HCT116 (cell line): ENCODE data around the gene ABHD17C.

Experiments
- JUND ChIP-seq: IDR thresholded peaks from 2 replicates; pipeline ENCODE4 v1.6.1; 2012
- RAD21 ChIP-seq: IDR thresholded peaks from 2 replicates; pipeline ENCODE4 v1.6.1; 2012; ENCODE audit warnings: low read depth, mild to moderate bottlenecking
- TF ChIP-seq, protein P1 (sequence below), 3 experiments: fragments of 200-600 bp in 1 of 3; sonication (generic) in 1 of 3; IDR thresholded peaks in 2 of 3; conservative IDR thresholded peaks in 1 of 3; 2 replicates each; pipeline ENCODE4 v1.5.1; 2012 to 2017; ENCODE audit warnings: low read depth in 2 of 3, low read length in 2 of 3, antibody characterized with exemption in 1 of 3, borderline replicate concordance in 1 of 3, control low read depth in 1 of 3, mild to moderate bottlenecking in 1 of 3, mixed read lengths in 1 of 3, mixed run types in 1 of 3, moderate library complexity in 1 of 3; ENCODE audit not compliant: insufficient read depth in 1 of 3

DNA sequence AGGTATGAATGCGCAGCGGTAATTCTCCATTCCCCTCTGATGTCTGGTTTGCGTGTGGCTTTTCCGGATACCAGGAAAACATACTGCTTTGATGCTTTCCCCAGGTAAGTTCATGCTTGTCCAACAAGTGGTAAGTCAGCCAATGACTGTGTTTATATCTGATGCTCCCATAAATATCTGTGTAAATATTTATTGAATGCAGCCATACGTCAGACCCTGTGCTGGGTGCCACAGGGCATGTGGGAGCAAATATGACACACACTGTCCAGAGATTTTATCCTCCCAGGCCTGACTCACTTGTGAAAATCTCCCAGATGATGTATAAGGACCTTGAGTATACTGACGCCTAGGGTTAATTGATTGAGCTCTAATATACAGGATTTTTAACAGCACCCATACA lies 54.5 kb downstream of the ABHD17C start:
- TF ChIP-seq, protein P1, sequence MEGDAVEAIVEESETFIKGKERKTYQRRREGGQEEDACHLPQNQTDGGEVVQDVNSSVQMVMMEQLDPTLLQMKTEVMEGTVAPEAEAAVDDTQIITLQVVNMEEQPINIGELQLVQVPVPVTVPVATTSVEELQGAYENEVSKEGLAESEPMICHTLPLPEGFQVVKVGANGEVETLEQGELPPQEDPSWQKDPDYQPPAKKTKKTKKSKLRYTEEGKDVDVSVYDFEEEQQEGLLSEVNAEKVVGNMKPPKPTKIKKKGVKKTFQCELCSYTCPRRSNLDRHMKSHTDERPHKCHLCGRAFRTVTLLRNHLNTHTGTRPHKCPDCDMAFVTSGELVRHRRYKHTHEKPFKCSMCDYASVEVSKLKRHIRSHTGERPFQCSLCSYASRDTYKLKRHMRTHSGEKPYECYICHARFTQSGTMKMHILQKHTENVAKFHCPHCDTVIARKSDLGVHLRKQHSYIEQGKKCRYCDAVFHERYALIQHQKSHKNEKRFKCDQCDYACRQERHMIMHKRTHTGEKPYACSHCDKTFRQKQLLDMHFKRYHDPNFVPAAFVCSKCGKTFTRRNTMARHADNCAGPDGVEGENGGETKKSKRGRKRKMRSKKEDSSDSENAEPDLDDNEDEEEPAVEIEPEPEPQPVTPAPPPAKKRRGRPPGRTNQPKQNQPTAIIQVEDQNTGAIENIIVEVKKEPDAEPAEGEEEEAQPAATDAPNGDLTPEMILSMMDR (IDR thresholded peaks at IDR 0.05 in 2 of 3, conservative IDR thresholded peaks at IDR 0.05 in 1 of 3; ENCODE audit: borderline replicate concordance in 1 of 3, insufficient read depth in 1 of 3, low read depth in 2 of 3, low read length in 2 of 3): no peak
- TF ChIP-seq RAD21 (no peak), JUND (no peak)
